Heart left ventricle (tissue), 16 donors: ENCODE measurements around the gene OR1D5. TPM values are rescaled to one million over a fixed set of nuclear protein-coding genes. Genes with fewer than 3 reads are reported as not detected.

Experiments used
- ATAC-seq, 4 donors: fragments of 200-7000 bp; cut with Tn5 transposase; one replicate each; pipeline ENCODE4 v1.9.1; 2020 to 2022; ENCODE audit warnings: moderate library complexity in 4 of 4, mild to moderate bottlenecking in 3 of 4, moderate number of reproducible peaks in 1 of 4
- DNase-seq, 5 donors: peaks; one replicate each; pipeline ENCODE4 v3.0.0-alpha.2; 2020
- H3K27ac ChIP-seq, 12 donors: fragments of 200-600 bp; sonication (generic) in 4 of 12; one replicate each; pipeline versions ENCODE4 v1.5.0 to v1.8.0; 2016 to 2022; ENCODE audit warnings: mild to moderate bottlenecking in 2 of 12
- H3K27me3 ChIP-seq, 9 donors: fragments of 200-600 bp; sonication (generic) in 2 of 9; one replicate each; pipeline versions ENCODE4 v1.5.1 to v1.8.0; 2016 to 2022; ENCODE audit warnings: mild to moderate bottlenecking in 3 of 9
- H3K36me3 ChIP-seq, 9 donors: fragments of 200-600 bp; sonication (generic) in 2 of 9; one replicate each; pipeline versions ENCODE4 v1.5.0 to v1.8.0; 2018 to 2022; ENCODE audit warnings: mild to moderate bottlenecking in 2 of 9
- H3K4me1 ChIP-seq, 12 donors: fragments of 200-600 bp; sonication (generic) in 4 of 12; one replicate each; pipeline versions ENCODE4 v1.5.0 to v1.8.0; 2016 to 2022; ENCODE audit warnings: mild to moderate bottlenecking in 3 of 12
- H3K4me3 ChIP-seq, 12 donors: fragments of 200-600 bp; sonication (generic) in 4 of 12; one replicate each; pipeline versions ENCODE4 v1.5.0 to v1.8.0; 2017 to 2022; ENCODE audit warnings: mild to moderate bottlenecking in 9 of 12, moderate library complexity in 4 of 12
- H3K9me3 ChIP-seq, 12 donors: fragments of 200-600 bp; sonication (generic) in 4 of 12; one replicate each; pipeline versions ENCODE4 v1.5.0 to v1.8.0; 2016 to 2022; ENCODE audit warnings: mild to moderate bottlenecking in 1 of 12
- CTCF ChIP-seq, 12 donors: fragments of 200-600 bp; sonication (generic) in 4 of 12; IDR thresholded peaks; one replicate each; pipeline versions ENCODE4 v1.5.0 to v1.8.0; 2018 to 2022; ENCODE audit warnings: antibody characterized with exemption in 12 of 12, mild to moderate bottlenecking in 5 of 12
- POLR2A ChIP-seq, 2 donors: fragments of 450-650 bp; IDR thresholded peaks; one replicate each; pipeline ENCODE4 v1.6.1; 2017; ENCODE audit warnings: antibody characterized with exemption in 2 of 2, mild to moderate bottlenecking in 2 of 2, moderate library complexity in 2 of 2
- WGBS, 4 donors: extraction: QIAGEN DNeasy Blood & Tissue Kit in 2 of 4; methylation state at CpG; one replicate each; pipeline versions ENCODE4 v1.1.5 to v1.1.7; 2013 to 2018; 5-methylcytosine and 5-hydroxymethylcytosine counted together
- intact Hi-C, 10 donors: fragments of 100-400 bp; cut with DNase I; formaldehyde crosslinking; loops; one replicate each; pipeline versions ENCODE4 v1.11.1 to v1.14.2; 2022
- polyA plus RNA-seq, 2 donors: library from polyadenylated mRNA; stranded (reverse); fragments of 200-250 nt; gene quantifications; one replicate each; pipeline ENCODE4 v1.2.3, GENCODE V29; 2013
- total RNA-seq, 9 donors: library from RNA; depleted of rRNA in 2 of 9; stranded (reverse); fragments of >200 nt in 2 of 9; fragmentation: NEBNext Ultra II Directional in 3 of 9; extraction: Animal tissue kit (Norgen Biotek cat#: 25700) in 3 of 9; gene quantifications; one replicate each; pipeline versions ENCODE4 v1.1.0 to v1.2.4, GENCODE V29; 2016 to 2023
- donor health status: ischemic (EF 13 %, LVEDD 7.1; RV severe dilation, severe dysfunction).
- donor health status: healthy with polysubstance abuse.
- donor health status: DM: no; HTN: yes; CAD: no.
- donor health status: DM: no; HTN: no; CAD: no.
- donor health status: ischemic (EF 25% LVEDD 6.9; RV normal size, moderate dysfunction).
- donor health status: ischemic (EF 25% LVEDD 5.7; RV mildly dilated, moderate dysfunction).
- donor health status: healthy.
- donor health status: DM: yes; HTN: yes; CAD: no.
- donor health status: ischemic (EF 35%, LVEDD 5.7; RV mildly dilated, moderate dysfunction).
- donor health status: nonischemic (EF 11% LVEDD 7.7; RV severe dilation, severe dysfunction).
- donor health status: DM: yes; HTN: yes; CAD: no.
- donor health status: PGD.
- donor health status: ischemic (EF 29% LVEDD 5.4; RV normal size, mild dysfunction).
- donor health status: nonischemic (EF 23%, LVEDD 6.1; RV moderate dilation, normal function).

The OR1D5 gene
- total and polyA plus RNA-seq, 11 donors: not detected

GRCh38 chr17:3026856-3027751, 36.3 kb downstream of the OR1D5 start:
- H3K36me3 ChIP-seq: peaks cover 0 to 9% (median 0%) of the 10 kb centered on the region in 9 donors
- H3K4me3 ChIP-seq: no peak overlapping the region
- peak in 1 of 4 donors; percentile 2 for ATAC-seq
- peaks cover 0 to 21% (median 7%) of the 10 kb centered on the region in 12 donors for H3K9me3 ChIP-seq
- DNase-seq: peak in 1 of 5 donors; percentile 15
- TF ChIP-seq CTCF (IDR thresholded peaks at IDR 0.05): no peak
- no peak for TF ChIP-seq POLR2A (IDR thresholded peaks at IDR 0.05)
- intact Hi-C loops: loop anchor here in 1 of 10 donors (5.0 kb wide), 1 partner anchor 175 kb away; no protein-coding TSS in a partner anchor
- peaks cover 0 to 29% (median 16%) of the 10 kb centered on the region in 12 donors for H3K4me1 ChIP-seq
- 71 to 79% (median 76%) methylated on average over 22 to 31 of the region's 31 CpGs for WGBS, 4 donors
- H3K27me3 ChIP-seq: no peaks in the 10 kb centered on the region
- peak overlapping the region in 1 of 12 donors; percentile 3 for H3K27ac ChIP-seq

DNA sequence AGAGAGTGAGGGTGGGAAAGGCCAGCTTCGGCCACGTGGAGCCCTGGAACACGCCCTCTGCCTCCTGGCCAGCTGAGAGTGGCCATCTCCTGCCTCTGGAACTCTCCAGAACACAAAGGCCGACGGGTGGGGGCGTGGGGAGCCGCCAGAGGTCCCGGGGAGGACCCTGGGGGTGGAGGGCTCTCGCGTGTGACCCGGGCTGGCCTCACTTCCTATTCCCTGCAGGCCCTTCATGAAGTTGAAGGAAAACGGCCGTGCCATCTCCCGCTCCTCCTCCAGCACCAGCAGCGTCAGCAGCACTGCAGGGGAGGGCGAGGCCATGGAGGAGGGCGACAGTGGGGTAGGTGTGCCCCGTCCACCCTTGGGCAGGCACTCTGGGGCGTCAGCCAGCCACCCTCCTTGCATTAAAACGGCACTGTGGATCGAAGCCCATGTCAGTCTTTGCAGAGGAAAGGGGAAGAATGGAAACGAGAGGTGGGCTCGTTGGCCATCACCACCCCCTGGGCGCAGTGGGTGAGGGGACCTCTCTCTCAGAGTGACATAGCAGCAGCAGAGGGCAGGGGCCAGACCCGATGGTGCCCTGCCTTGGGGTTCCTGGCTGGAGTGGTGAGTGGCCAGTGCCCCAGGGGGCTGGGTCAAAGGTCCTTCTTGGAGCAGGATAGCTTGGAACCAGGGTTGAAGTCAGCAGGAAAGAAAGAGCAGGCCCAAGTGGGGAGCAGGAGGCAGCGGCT, 37.1 kb downstream of the OR1D5 start:
- H3K36me3 ChIP-seq: peaks cover 0 to 17% (median 0%) of the 10 kb centered on the region in 9 donors

GRCh38 chr17:3025421-3026124, 37.8 kb downstream of the OR1D5 start:
- intact Hi-C loops: loop anchor here in 1 of 10 donors (5.0 kb wide), 1 partner anchor 173 kb away; no protein-coding TSS in a partner anchor
- peaks cover 0 to 22% (median 12%) of the 10 kb centered on the region in 12 donors for H3K4me1 ChIP-seq
- H3K36me3 ChIP-seq: peaks cover 0 to 18% (median 2%) of the 10 kb centered on the region in 9 donors
- no peak overlapping the region for H3K4me3 ChIP-seq
- peaks cover 0 to 29% (median 7%) of the 10 kb centered on the region in 12 donors for H3K9me3 ChIP-seq
- H3K27ac ChIP-seq: no peak overlapping the region
- no peaks in the 10 kb centered on the region for H3K27me3 ChIP-seq
- DNase-seq (no peak), ATAC-seq (no peak)
- TF ChIP-seq POLR2A (IDR thresholded peaks at IDR 0.05) (no peak), CTCF (IDR thresholded peaks at IDR 0.05) (no peak)
- WGBS, 4 donors: 89 to 94% (median 92%) methylated on average over 11 to 17 of the region's 17 CpGs

More for the DNA sequence above, 37.1 kb downstream of the OR1D5 start:
- H3K27ac ChIP-seq: no peak overlapping the region
- no peaks in the 10 kb centered on the region for H3K27me3 ChIP-seq
- no peak overlapping the region for H3K4me3 ChIP-seq
- DNase-seq (no peak), ATAC-seq (peak in 2 of 4 donors; percentile 3 to 22)
- no peak for TF ChIP-seq POLR2A (IDR thresholded peaks at IDR 0.05)
- no peak for TF ChIP-seq CTCF (IDR thresholded peaks at IDR 0.05)
- H3K9me3 ChIP-seq: peaks cover 0 to 29% (median 7%) of the 10 kb centered on the region in 12 donors
- intact Hi-C loops: loop anchor here in 1 of 10 donors (5.0 kb wide), 1 partner anchor 174 kb away; no protein-coding TSS in a partner anchor
- 76 to 86% (median 78%) methylated on average over 21 to 26 of the region's 26 CpGs for WGBS, 4 donors
- H3K4me1 ChIP-seq: peaks cover 0 to 29% (median 16%) of the 10 kb centered on the region in 12 donors
